SK-N-SH treated with all-trans-retinoic acid at 6 μM for 48 hours (cell line): Measurements from ENCODE around the gene SPTBN4.

Source experiments
- ATAC-seq: fragments of 200-7000 bp; cut with Tn5 transposase; 3 replicates; pipeline ENCODE4 v1.9.1; 2020; ENCODE audit warnings: mild to moderate bottlenecking, moderate library complexity
- ARNTL ChIP-seq: fragments of 450-650 bp; formaldehyde crosslinking; IDR thresholded peaks from 2 replicates; pipeline ENCODE4 v1.5.0; 2020; ENCODE audit warnings: low read depth, mild to moderate bottlenecking, moderate library complexity, borderline replicate concordance
- CSDC2 ChIP-seq: fragments of 250-450 bp; sonication (Bioruptor Pico); IDR thresholded peaks from 2 replicates; pipeline ENCODE4 v1.5.0; 2020; ENCODE audit warnings: mild to moderate bottlenecking, moderate library complexity
- ESRRG ChIP-seq: fragments of 250-450 bp; sonication (Bioruptor Pico); IDR thresholded peaks from 2 replicates; pipeline ENCODE4 v1.6.1; 2021; ENCODE audit warnings: mild to moderate bottlenecking
- ISL1 ChIP-seq: fragments of 250-450 bp; sonication (Bioruptor Pico); IDR thresholded peaks from 2 replicates; pipeline ENCODE4 v2.1.2; 2022; ENCODE audit warnings: mild to moderate bottlenecking, moderate library complexity
- OSR1 ChIP-seq: fragments of 250-450 bp; sonication (Bioruptor Pico); IDR thresholded peaks from 2 replicates; pipeline ENCODE4 v1.8.0; 2022; ENCODE audit warnings: moderate library complexity, mild to moderate bottlenecking, inconsistent platforms
- PPARA ChIP-seq: fragments of 250-450 bp; sonication (Bioruptor Pico); IDR thresholded peaks from 2 replicates; pipeline ENCODE4 v1.5.0; 2020; ENCODE audit warnings: mild to moderate bottlenecking, borderline replicate concordance
- RARB ChIP-seq: fragments of 250-450 bp; sonication (Bioruptor Pico); IDR thresholded peaks from 2 replicates; pipeline ENCODE4 v1.8.0; 2021; ENCODE audit warnings: mild to moderate bottlenecking, moderate library complexity
- SNAI2 ChIP-seq: fragments of 250-450 bp; sonication (Bioruptor Pico); IDR thresholded peaks from 2 replicates; pipeline ENCODE4 v1.5.0; 2020; ENCODE audit warnings: mild to moderate bottlenecking, moderate library complexity
- TCF4 ChIP-seq: fragments of 250-450 bp; sonication (Bioruptor Pico); IDR thresholded peaks from 2 replicates; pipeline ENCODE4 v1.8.0; 2021; ENCODE audit warnings: mild to moderate bottlenecking, moderate library complexity, borderline replicate concordance
- TOX ChIP-seq: fragments of 250-450 bp; sonication (Bioruptor Pico); IDR thresholded peaks from 2 replicates; pipeline ENCODE4 v1.8.0; 2021; ENCODE audit warnings: mild to moderate bottlenecking, moderate library complexity, borderline replicate concordance
- ZC3H10 ChIP-seq: fragments of 250-450 bp; sonication (Bioruptor Pico); IDR thresholded peaks from 2 replicates; pipeline ENCODE4 v1.5.1; 2021; ENCODE audit warnings: mild to moderate bottlenecking, moderate library complexity
- ZFP3 ChIP-seq: fragments of 250-450 bp; sonication (Bioruptor Pico); IDR thresholded peaks from 2 replicates; pipeline ENCODE4 v1.5.0; 2020; ENCODE audit warnings: mild to moderate bottlenecking, moderate library complexity
- ZFP30 ChIP-seq: fragments of 450-650 bp; formaldehyde crosslinking; IDR thresholded peaks from 2 replicates; pipeline ENCODE4 v1.5.0; 2022; ENCODE audit warnings: mild to moderate bottlenecking, moderate library complexity
- ZNF70 ChIP-seq: fragments of 450-650 bp; formaldehyde crosslinking; IDR thresholded peaks from 2 replicates; pipeline ENCODE4 v1.5.0; 2020; ENCODE audit warnings: mild to moderate bottlenecking, moderate library complexity
- ZNF8 ChIP-seq: fragments of 450-650 bp; formaldehyde crosslinking; IDR thresholded peaks from 2 replicates; pipeline ENCODE4 v1.5.0; 2020; ENCODE audit warnings: mild to moderate bottlenecking, moderate library complexity
- TF ChIP-seq, protein P1 (sequence below): fragments of 250-450 bp; sonication (Bioruptor Pico); IDR thresholded peaks from 2 replicates; pipeline ENCODE4 v1.5.1; 2021; ENCODE audit warnings: mild to moderate bottlenecking, moderate library complexity
- TF ChIP-seq, protein P2 (sequence below): fragments of 250-450 bp; sonication (Bioruptor Pico); IDR thresholded peaks from 2 replicates; pipeline ENCODE4 v1.8.0; 2020; ENCODE audit warnings: mild to moderate bottlenecking, moderate library complexity, borderline replicate concordance
- TF ChIP-seq, protein P3 (sequence below): fragments of 250-450 bp; sonication (Bioruptor Pico); IDR thresholded peaks from 2 replicates; pipeline ENCODE4 v1.5.1; 2020; ENCODE audit warnings: low read depth, mild to moderate bottlenecking, moderate library complexity
- TF ChIP-seq, protein P4 (sequence below): fragments of 250-450 bp; sonication (Bioruptor Pico); IDR thresholded peaks from 2 replicates; pipeline ENCODE4 v1.5.0; 2020; ENCODE audit warnings: mild to moderate bottlenecking, moderate library complexity

SPTBN4 gene

DNA sequence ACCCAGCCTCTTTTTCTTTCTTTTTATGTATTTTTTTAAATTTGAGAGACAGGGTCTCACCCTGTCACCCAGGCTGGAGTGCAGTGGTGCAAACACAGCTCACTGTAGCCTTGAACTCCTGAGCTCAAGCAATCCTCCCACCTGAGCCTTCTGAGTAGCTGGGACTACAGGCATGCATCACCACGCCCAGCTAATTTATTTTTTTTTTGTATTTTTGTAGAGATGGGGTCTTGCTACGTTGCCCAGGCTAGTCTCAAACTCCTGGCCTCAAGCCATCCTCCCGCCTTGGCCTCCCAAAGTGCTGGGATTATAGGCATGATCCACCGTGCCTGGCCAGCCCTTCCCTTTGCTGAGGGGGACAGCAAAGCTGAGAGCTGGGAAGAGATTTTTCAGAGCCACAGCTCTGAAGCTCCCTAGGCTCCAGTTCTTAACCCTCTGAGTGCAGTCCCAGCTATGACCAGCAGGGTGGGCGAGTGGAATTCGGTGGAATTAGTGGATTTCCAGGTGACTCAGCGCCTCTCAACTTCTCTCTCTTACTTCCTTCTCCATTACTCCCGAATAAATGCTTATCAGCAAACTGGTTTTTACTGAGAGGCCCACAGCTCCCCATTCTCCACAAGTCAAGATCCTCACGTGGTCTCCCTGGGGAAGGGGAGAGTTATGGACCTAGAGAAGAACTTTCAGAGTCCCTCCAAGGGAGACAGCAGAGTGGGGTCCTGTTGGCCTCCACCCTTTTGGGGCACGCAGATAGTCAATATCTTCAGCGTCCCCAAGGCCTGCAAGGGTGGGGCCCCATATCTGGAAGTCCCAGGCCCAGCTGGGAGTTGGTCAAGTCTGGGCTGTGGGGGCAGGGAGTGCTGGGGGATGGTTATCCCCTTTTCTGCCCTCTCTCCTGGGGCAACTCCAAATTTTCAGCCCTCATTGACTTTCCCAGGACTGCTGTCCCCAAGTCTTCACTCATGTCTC, 2.5 kb upstream of the SPTBN4 start:
- TF ChIP-seq ISL1 (CRISPR knock-in tag) (no peak), RARB (no peak), ZNF8 (CRISPR knock-in tag) (no peak), OSR1 (no peak), ZFP3 (CRISPR knock-in tag) (no peak), ARNTL (no peak), ZNF70 (CRISPR knock-in tag) (no peak), CSDC2 (CRISPR knock-in tag) (no peak)
- TF ChIP-seq, protein P1, sequence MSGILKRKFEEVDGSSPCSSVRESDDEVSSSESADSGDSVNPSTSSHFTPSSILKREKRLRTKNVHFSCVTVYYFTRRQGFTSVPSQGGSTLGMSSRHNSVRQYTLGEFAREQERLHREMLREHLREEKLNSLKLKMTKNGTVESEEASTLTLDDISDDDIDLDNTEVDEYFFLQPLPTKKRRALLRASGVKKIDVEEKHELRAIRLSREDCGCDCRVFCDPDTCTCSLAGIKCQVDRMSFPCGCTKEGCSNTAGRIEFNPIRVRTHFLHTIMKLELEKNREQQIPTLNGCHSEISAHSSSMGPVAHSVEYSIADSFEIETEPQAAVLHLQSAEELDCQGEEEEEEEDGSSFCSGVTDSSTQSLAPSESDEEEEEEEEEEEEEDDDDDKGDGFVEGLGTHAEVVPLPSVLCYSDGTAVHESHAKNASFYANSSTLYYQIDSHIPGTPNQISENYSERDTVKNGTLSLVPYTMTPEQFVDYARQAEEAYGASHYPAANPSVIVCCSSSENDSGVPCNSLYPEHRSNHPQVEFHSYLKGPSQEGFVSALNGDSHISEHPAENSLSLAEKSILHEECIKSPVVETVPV, result no peak
- TF ChIP-seq, protein P2, sequence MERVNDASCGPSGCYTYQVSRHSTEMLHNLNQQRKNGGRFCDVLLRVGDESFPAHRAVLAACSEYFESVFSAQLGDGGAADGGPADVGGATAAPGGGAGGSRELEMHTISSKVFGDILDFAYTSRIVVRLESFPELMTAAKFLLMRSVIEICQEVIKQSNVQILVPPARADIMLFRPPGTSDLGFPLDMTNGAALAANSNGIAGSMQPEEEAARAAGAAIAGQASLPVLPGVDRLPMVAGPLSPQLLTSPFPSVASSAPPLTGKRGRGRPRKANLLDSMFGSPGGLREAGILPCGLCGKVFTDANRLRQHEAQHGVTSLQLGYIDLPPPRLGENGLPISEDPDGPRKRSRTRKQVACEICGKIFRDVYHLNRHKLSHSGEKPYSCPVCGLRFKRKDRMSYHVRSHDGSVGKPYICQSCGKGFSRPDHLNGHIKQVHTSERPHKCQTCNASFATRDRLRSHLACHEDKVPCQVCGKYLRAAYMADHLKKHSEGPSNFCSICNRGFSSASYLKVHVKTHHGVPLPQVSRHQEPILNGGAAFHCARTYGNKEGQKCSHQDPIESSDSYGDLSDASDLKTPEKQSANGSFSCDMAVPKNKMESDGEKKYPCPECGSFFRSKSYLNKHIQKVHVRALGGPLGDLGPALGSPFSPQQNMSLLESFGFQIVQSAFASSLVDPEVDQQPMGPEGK (CRISPR knock-in tag), result no peak
- TF ChIP-seq, protein P3, sequence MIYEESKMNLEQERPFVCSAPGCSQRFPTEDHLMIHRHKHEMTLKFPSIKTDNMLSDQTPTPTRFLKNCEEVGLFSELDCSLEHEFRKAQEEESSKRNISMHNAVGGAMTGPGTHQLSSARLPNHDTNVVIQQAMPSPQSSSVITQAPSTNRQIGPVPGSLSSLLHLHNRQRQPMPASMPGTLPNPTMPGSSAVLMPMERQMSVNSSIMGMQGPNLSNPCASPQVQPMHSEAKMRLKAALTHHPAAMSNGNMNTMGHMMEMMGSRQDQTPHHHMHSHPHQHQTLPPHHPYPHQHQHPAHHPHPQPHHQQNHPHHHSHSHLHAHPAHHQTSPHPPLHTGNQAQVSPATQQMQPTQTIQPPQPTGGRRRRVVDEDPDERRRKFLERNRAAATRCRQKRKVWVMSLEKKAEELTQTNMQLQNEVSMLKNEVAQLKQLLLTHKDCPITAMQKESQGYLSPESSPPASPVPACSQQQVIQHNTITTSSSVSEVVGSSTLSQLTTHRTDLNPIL (CRISPR knock-in tag), result no peak
- TF ChIP-seq, protein P4, sequence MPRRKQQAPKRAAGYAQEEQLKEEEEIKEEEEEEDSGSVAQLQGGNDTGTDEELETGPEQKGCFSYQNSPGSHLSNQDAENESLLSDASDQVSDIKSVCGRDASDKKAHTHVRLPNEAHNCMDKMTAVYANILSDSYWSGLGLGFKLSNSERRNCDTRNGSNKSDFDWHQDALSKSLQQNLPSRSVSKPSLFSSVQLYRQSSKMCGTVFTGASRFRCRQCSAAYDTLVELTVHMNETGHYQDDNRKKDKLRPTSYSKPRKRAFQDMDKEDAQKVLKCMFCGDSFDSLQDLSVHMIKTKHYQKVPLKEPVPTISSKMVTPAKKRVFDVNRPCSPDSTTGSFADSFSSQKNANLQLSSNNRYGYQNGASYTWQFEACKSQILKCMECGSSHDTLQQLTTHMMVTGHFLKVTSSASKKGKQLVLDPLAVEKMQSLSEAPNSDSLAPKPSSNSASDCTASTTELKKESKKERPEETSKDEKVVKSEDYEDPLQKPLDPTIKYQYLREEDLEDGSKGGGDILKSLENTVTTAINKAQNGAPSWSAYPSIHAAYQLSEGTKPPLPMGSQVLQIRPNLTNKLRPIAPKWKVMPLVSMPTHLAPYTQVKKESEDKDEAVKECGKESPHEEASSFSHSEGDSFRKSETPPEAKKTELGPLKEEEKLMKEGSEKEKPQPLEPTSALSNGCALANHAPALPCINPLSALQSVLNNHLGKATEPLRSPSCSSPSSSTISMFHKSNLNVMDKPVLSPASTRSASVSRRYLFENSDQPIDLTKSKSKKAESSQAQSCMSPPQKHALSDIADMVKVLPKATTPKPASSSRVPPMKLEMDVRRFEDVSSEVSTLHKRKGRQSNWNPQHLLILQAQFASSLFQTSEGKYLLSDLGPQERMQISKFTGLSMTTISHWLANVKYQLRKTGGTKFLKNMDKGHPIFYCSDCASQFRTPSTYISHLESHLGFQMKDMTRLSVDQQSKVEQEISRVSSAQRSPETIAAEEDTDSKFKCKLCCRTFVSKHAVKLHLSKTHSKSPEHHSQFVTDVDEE (CRISPR knock-in tag), result no peak
- TF ChIP-seq, all 23 proteins: peak for 0
- peak; percentile 60 for ATAC-seq

DNA sequence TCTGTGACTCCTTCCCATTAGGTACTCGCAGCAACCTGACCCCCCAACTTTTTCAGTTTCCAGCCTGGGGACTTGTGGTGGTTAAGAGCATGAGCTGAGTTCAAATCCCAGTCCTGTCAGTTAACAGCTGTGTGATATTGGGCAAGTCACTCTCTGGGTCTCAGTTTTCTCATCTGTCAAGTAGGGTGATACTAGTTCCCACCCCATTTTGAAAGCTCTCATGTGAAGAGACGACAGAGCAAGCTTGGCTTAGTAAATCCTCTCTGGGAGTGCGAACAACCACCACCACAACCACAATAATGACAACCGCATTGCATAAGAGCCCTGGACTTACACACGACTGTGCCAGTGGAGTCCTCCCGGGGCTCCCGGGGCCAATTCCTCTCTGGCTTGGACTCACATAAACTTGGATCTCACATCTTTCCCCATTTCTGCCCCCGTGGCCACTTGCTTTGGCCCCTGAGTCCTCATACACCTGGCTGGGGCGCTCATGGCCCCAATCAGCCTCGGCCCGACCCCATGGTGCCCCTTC, 1.7 kb upstream of the SPTBN4 start:
- ATAC-seq, result peak; percentile 10
- TF ChIP-seq, protein P3 (CRISPR knock-in tag), result no peak
- TF ChIP-seq ZNF70 (CRISPR knock-in tag) (no peak), ZFP3 (CRISPR knock-in tag) (no peak)
- TF ChIP-seq, all 23 proteins: peak for 0

DNA sequence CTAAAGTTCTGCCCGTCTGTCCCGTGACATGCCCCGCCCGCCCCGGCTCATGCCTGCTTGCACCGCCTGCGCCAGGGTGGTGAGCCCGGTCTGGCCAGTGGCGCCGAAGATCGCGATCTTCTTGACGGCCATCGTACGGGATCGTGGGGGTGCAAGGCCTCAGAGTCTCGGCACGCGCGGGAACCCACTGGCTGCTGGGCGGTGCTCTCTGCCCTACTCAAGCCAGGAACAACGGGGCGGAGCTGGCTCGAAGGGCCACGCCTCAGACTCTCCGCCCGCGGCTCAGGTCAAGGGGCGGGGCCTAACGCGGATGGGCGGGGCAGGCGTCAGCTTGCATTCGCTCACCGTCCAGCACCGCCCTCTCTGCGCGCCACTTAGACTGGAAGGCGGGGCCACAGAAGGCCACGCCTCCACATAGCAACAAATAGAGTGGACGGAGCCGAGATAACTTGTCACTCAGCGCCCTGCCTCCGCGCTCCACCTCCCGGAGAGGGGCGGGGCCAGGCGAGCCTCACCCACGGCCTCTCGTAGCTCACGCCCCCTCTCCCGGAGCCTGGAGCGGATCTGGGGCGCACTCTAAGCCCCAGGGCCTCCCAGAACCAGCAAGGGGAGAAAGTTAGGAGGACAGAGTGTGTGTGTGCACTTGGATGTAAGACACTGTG, 1.1 kb upstream of the SPTBN4 start, which contains the start of gene BLVRB:
Gene BLVRB, minus strand, starts transcription at position 189 of the 662 bp plus-strand sequence. Its CDS starts 57 bp downstream, at position 132.
- TF ChIP-seq, protein P1, result no peak
- TF ChIP-seq ISL1 (CRISPR knock-in tag), result no peak
- TF ChIP-seq ESRRG, result no peak
- TF ChIP-seq PPARA (CRISPR knock-in tag), result no peak
- TF ChIP-seq RARB, result no peak
- TF ChIP-seq TOX, result no peak
- TF ChIP-seq CSDC2 (CRISPR knock-in tag), result no peak
- TF ChIP-seq ZFP3 (CRISPR knock-in tag), result no peak
- no peak for TF ChIP-seq TCF4 (CRISPR knock-in tag)
- no peak for TF ChIP-seq ZNF8 (CRISPR knock-in tag)
- no peak for TF ChIP-seq SNAI2 (CRISPR knock-in tag)
- no peak for TF ChIP-seq ARNTL
- TF ChIP-seq ZC3H10, result no peak
- TF ChIP-seq, protein P2 (CRISPR knock-in tag), result no peak
- no peak for TF ChIP-seq ZFP30 (CRISPR knock-in tag)
- ATAC-seq, result peak; percentile 91
